LoVo (cell line): ENCODE data around the gene HEYL.

ENCODE experiments used
- DNase-seq: peaks from one replicate; pipeline ENCODE4 v3.0.0-alpha.2; 2016; ENCODE audit warnings: low spot score

The HEYL gene

GRCh38 chr1:39638965-39639304 lies 508 bp downstream of the HEYL start:
- no peak for DNase-seq

DNA sequence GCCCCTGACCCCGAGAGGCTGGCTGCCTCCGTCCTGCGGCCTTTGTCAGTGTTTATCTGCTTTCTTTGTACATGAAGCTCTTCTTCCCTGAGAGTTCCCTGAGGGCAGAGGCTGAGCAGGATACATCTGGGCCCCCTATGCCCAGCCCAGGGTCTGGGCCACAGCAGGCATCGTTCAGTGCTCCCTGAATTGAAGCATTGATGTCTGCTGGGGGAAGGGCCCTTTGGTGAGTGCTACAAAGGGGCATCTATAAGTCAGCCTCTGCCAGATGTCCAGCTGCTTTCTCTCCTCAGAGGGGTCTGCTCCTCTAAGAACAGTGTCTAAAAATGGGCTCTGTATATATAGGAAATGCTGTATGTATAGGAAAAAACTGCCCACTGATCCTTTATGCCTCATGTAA lies 2.1 kb downstream of the HEYL start:
- DNase-seq = no peak

GRCh38 chr1:39635871-39636210 lies 3.6 kb downstream of the HEYL start:
- DNase-seq = no peak

- DNase-seq = no peak
Measured at GRCh38 chr1:39635205-39635870, 4.1 kb downstream of the HEYL start.

GRCh38 chr1:39633422-39633821 lies 6.0 kb downstream of the HEYL start:
- no peak for DNase-seq

- DNase-seq = no peak
Measured at GRCh38 chr1:39632682-39633417, 6.6 kb downstream of the HEYL start.

DNA sequence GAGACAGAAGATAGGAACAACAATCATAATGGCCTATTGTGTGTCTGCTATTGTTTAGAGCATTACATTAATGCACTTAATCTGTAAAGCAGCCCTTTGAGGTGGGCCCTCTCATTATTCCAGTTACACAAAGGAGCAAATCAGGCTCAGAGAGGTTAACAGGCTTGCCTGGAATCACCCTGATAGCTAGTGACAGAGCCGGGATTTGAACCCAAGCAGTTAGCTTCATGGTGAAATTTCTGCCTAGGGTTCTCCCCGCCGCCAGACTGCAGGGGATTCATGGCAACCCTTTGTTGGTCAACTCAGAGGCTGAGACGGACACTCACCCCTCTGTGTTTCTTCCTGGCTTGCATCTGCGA lies 7.1 kb downstream of the HEYL start:
- no peak for DNase-seq

- no peak for DNase-seq
Measured at GRCh38 chr1:39631361-39632322, 7.8 kb downstream of the HEYL start.

- DNase-seq = no peak
Measured at GRCh38 chr1:39628807-39629350, 10.6 kb downstream of the HEYL start.

GRCh38 chr1:39626646-39627045 lies 12.8 kb downstream of the HEYL start:
- DNase-seq = no peak

DNA sequence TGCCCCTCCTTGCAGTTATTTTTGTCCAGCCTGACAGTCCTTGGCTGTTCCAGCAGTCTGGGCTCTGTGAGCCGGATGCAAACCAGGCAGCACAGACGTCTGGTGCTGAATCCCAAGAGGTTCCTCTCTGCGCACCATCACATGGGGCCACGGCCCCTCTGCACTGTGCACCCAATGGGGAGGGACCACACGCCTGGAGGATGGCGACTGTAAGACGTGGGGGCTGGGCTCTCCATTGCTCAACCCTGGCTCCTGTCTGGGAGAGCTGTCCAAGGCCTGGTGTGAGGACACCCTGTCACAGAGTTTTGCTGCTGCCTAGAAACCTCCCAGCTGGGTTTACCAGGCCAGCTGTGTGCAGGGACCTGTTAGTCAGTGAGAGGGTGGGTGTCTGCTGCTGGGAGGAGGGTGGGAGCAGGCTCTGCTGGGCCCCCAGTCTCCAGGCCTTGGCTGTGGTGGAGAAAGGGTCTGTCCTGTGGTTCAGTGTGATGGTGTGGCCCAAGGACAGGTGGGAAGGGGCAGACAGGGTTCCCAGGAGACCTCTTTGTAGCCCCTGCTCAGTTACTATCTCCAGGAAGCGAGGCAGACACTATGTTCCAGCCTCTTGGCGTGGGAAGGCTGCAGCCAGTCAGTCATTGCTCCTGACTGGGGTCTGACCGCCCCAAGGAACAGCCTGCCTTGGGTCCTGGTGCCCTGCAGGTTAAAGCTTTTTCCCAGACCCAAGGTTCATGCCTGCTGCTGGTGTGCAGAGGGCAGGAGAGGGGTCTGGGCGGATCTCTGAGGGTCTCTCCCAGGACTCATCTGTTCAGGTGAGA lies 13.8 kb downstream of the HEYL start:
- no peak for DNase-seq

- no peak for DNase-seq
Measured at GRCh38 chr1:39625009-39625408, 14.4 kb downstream of the HEYL start.

DNA sequence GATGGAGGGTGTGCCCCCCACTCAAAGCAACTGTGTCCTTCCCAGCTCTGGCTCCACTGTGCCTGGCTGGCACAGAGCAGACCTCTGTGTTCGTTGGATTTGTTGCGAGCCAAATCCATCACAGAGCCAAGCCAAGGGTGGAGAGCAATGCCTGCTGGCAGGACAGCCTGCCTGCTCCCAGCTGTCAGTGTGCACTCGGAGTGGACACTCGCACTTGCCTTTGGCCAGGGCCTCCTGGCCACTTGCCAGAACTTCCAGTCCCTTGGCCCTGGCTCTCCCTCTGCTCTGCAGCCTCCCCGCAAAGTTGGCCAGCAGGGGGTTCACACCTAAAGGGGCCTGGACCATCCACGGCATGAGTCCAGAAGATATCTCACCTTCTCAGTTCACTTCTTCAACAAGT lies 16.4 kb downstream of the HEYL start:
- DNase-seq = no peak

DNA sequence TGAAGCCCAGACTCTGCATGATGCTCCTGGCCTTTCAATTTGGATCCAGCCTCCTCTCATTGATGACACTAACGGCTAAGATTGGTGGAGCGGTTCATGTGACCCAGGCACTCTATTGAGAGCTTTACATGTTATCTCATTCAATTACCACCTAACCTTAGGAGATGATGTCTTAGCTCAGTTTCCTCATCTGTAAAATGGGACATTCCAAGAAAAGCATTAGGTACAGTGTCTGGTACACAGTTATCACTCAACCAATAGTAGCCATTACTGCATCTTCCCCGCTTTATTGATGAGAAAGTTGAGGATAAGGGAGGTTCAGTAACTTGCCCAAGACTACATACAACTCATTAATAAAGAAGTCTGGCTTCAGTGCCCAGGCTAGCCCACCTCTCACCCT lies 17.0 kb downstream of the HEYL start:
- DNase-seq = no peak

GRCh38 chr1:39620659-39621165 lies 18.7 kb downstream of the HEYL start:
- DNase-seq = no peak

DNA sequence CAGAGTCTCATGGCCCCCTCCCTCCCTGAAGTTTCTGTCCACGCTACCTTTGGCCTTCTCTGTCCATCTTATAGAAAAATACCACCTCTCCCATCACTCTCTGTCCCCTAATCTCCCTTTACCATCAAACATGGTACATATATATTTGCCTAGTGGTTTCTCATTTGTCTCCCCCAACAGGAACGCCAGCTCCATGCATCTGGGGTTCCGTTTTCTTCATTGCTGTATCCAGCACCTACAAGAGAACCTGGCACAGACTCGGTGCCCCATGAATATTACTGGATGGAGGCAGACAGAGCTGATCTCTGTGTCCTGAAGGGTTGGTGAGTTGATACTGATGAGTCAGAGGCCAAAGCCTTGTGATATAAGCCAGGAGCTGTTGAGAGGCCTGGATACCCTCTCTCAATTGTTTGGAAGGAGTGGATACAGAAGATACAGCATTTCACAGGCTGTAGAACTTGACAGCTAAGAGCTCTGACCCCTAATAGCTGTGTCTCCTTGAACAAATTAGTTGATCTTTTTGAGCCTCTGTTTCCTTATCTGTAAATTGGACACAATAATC lies 21.9 kb downstream of the HEYL start:
- DNase-seq = no peak

DNA sequence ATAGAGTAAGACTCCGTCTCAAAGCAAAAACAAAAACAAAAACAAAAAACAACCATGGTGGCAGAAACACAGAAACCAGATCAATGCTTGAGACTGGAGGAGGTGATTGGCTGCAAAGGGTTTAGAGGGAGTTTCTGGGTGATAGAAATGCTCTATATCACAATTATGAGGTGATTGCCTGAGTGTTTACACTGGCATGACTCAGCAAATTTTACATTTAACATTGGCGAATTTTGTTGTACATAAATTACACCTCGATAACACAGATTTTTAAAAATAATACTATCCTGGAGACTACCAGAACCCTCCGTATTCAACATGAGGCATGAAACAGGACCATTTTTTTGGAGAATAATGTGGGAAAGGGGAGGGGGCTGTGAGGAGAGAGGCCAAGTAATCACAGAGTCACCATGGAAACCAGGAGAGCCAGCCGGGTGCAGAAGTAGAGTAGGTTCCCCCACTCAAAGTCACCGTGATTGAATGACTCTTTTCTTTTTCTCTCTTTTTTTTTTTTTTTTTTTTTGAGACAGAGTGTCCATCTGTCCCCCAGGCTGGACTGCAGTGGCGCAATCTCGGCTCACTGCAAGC lies 24.3 kb downstream of the HEYL start:
- DNase-seq = no peak

DNA sequence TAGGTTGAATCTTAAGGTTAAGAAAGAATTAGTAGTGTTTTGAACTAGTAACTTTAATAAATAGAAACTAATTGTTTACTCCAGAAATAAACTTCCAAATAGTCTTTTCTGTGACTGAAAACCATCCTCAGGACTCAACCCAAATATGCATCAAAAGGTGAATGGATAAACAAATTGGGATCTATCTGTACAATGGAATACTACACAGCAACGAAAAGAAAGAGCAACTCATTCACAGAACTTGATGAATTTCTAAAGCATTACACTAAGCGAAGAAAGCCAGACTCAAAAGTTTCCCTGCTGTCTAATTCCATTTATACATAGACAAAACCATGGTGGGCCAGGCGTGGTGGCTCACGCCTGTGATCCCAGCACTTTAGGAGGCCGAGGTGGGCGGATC lies 25.0 kb downstream of the HEYL start:
- DNase-seq = no peak

DNA sequence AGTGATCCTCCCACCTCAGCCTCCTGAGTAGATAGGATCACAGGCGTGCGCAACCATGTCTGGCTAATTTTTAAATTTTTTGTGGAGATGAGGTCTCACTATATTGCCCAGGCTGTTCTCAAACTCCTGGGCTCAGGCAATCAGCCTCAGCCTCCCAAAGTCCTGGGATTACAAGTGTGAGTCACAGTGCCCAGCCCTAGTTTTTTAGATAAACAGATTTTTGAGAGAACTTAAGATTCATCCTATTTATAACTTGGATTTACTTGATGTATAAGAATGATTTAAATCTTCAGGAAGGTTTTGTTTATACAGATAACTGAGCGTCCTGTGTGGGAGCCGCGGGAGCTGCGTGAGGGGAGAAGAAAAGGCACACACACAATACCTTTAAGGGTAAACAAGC lies 26.2 kb downstream of the HEYL start:
- no peak for DNase-seq

- no peak for DNase-seq
Measured at GRCh38 chr1:39609618-39610331, 29.7 kb downstream of the HEYL start.
